ENCODE data around the gene XRN1.
"Not testable (repeated sequence)": the region's sequence is repeated elsewhere in the genome, so short reads cannot be mapped to it uniquely, and the experiment has no call there.

Gene XRN1

DNA sequence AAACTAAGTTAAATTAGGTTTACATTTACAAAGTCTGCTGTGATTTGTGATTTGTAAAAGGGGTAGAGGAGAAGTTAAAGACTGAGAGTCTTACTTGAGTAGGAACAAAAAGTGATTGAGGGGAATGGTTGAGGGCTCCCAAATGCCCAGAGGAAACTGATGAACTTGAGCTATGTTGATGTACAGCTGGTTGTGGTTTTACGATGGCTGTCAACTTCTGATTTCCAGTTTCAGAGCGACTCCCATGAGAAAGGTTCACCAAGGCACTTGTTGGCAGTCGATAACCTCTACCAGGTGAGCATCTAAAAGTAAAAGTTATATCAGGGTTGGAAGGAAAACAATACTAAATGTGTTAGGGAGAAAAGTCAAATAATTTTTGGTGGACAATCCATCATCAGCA lies 91.0 kb downstream of the XRN1 start:
- no peak for DNase-seq (ENCODE audit: low read depth)

DNA sequence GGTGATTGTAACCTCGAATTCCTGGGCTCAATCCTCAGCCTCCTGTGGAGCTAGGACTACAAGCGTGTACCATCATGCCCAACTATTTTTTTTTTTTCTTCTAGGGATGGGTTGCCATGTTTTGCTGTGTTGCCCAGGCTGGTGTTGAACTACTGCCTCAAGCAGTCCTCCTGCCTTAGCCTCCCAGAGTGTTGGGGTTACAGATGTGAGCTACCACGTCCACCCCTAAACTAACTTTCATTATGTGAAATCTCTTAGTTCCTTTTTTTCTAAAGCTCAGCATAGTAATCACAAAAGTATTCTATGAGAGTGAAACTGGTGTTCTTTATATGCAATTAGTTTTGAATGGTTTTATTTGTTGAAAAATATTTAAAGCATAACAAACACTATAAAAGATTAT lies 92.1 kb downstream of the XRN1 start:
- H3K4me3 ChIP-seq (ENCODE audit: low read depth, low read length): no peak overlapping the region
- no peak for TF ChIP-seq CTCF (conservative IDR thresholded peaks at IDR 0.05; ENCODE audit: low read depth, low read length)
- no peak for DNase-seq (ENCODE audit: low read depth)

More for the DNA sequence above, 91.0 kb downstream of the XRN1 start:
- TF ChIP-seq CTCF (conservative IDR thresholded peaks at IDR 0.05; ENCODE audit: low read depth, low read length): no peak
- H3K4me3 ChIP-seq (ENCODE audit: low read depth, low read length): no peak overlapping the region

- DNase-seq (ENCODE audit: low read depth): no peak
- no peak for TF ChIP-seq CTCF (conservative IDR thresholded peaks at IDR 0.05; ENCODE audit: low read depth, low read length)
- H3K4me3 ChIP-seq (ENCODE audit: low read depth, low read length): no peak overlapping the region
Measured at GRCh38 chr3:142354076-142354475, 93.8 kb downstream of the XRN1 start.

GRCh38 chr3:142353571-142353970 lies 94.3 kb downstream of the XRN1 start:
- peak; percentile 39 for DNase-seq (ENCODE audit: low read depth)
- H3K4me3 ChIP-seq (ENCODE audit: low read depth, low read length): no peak overlapping the region
- no peak for TF ChIP-seq CTCF (conservative IDR thresholded peaks at IDR 0.05; ENCODE audit: low read depth, low read length)

DNA sequence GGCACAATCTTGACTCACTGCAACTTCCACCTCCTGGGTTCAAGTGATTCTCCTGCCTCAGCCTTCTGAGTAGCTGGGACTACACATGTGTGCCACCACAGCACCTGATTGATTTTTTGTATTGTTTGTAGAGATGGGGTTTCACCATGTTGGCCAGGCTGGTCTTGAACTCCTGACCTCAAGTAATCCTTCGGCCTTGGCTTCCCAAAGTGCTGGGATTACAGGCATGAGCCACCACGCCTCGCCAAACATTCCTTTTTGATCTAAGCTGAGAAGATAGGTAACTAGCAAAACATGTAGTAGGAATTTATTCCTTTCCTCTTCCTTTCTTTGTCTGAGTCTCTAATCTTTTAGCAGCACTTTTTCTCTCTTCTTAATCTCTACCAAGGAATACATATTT lies 95.1 kb downstream of the XRN1 start:
- H3K4me3 ChIP-seq (ENCODE audit: low read depth, low read length); DNase-seq (ENCODE audit: low read depth): not testable (repeated sequence)

DNA sequence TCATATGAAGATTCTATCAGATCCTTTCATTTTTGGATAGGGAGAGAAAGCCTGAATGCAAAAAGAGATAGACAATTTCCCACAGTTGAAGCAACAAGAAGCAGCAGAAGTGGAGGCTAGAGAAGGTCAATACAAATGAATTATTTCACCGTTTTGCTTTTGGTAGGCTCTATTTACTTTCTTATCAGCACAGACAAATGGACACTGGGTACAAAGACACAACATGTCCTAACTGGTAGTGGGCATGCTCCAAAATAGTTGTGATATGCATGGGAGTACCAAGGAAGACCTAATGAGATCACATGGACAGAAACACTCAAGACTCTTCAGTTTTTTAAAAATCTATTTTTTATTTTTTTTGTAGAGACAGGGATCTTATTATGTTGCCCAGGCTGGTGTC lies 99.4 kb downstream of the XRN1 start:
- TF ChIP-seq CTCF (conservative IDR thresholded peaks at IDR 0.05; ENCODE audit: low read depth, low read length): no peak
- H3K4me3 ChIP-seq (ENCODE audit: low read depth, low read length): no peak overlapping the region
- no peak for DNase-seq (ENCODE audit: low read depth)

GRCh38 chr3:142337994-142338393 lies 109.8 kb downstream of the XRN1 start:
- no peak for DNase-seq (ENCODE audit: low read depth)
- no peak overlapping the region for H3K4me3 ChIP-seq (ENCODE audit: low read depth, low read length)
- no peak for TF ChIP-seq CTCF (conservative IDR thresholded peaks at IDR 0.05; ENCODE audit: low read depth, low read length)

DNA sequence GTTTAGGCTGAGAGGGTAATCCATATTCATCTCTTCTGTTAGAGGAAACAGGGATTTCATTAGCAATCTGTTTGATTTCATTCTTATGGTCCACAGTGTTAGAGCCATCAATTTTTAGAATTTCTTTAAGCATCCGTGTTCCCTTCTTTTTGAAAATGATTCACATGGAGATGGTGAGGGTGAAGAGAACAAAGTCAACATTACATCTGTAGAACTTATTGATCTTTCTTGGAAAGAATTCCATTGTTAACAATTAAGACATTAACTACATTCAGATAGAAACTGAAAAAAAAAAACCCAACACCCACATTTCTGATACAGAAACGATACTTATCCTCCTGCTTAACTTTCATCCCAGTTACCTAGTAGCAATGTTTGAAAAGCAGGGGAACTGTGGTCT lies 115.4 kb downstream of the XRN1 start:
- DNase-seq (ENCODE audit: low read depth): no peak
- H3K4me3 ChIP-seq (ENCODE audit: low read depth, low read length): no peak overlapping the region
- no peak for TF ChIP-seq CTCF (conservative IDR thresholded peaks at IDR 0.05; ENCODE audit: low read depth, low read length)

GRCh38 chr3:142324275-142324953 lies 123.4 kb downstream of the XRN1 start:
- not testable (repeated sequence) for H3K4me3 ChIP-seq (ENCODE audit: low read depth, low read length); DNase-seq (ENCODE audit: low read depth)

Measured in choroid plexus epithelial cell (primary cell).